ENCODE measurements around the gene JUND. TPM values are rescaled to one million over a fixed set of nuclear protein-coding genes. Genes with fewer than 3 reads are reported as not detected.

Gene JUND
- total RNA-seq, 1 donor from 2014 or later, result 54.0 TPM

DNA sequence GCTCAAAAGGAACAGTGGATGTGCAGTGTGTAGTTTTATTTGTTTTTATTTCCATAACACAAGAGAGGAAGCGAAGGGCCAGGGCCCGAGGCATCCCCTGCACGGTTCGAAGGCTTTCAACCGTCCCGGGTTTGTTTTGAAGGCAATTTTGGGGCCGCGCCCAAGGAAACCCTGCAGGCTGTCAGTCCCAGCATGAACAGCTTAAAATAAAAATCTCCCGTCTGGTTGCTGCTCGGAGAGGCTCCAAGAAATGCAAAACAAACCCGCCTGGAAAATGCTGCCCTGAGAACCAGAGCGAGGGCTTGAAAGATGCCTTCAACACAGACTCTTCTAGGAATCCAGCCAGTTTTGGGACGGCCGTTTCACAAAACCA, 25.5 kb upstream of the JUND start:
- no peak for TF ChIP-seq CTCF (IDR thresholded peaks at IDR 0.05; ENCODE audit: insufficient read depth, low read length, severe bottlenecking)
- Histone ChIP-seq H3K36me3 (ENCODE audit: control insufficient read depth, insufficient read depth, low read length) (peaks cover 16% of the 10 kb centered on the region), H3K4me3 (ENCODE audit: low read depth, low read length) (no peak overlapping the region), H3K27me3 (ENCODE audit: control insufficient read depth, insufficient read depth, low read length) (no peaks in the 10 kb centered on the region)
- DNase-seq (ENCODE audit: low read depth) (no peak), FAIRE-seq (no peak)

DNA sequence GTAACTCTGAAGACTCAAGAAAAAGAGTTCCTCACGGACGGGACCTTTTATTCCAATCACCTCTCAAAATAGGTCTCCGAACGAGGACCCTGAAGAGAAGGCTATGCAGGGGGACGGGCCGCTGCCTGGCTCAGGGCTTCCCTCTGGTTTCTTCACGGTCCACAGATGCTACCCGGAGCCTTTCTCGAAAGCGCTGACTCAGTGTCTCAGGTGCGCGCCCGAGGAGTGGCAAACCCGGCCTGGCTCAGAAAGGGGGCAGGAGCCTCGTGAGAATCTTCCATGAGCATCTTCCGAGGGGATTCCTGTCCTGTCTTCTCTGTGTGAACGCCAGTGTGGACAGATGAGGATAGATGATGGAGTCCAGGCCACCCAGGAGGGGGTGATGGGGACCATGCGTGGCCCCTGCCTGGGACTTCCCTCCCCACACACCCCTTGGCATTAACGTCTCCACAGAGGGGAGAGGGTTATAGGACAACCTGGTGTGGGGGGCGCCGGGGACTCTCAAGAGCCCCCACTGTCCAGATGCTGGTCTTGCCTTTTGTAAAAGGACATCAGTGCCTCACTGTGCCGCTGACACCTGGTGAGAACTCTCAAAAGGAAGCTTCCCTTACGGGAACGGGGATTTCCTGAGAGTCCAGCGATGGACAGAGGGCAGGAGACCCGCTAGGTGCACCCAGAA, 24.9 kb upstream of the JUND start:
- no peak for TF ChIP-seq CTCF (IDR thresholded peaks at IDR 0.05; ENCODE audit: insufficient read depth, low read length, severe bottlenecking)
- Histone ChIP-seq H3K36me3 (ENCODE audit: control insufficient read depth, insufficient read depth, low read length) (peaks cover 13% of the 10 kb centered on the region), H3K27me3 (ENCODE audit: control insufficient read depth, insufficient read depth, low read length) (no peaks in the 10 kb centered on the region), H3K4me3 (ENCODE audit: low read depth, low read length) (no peak overlapping the region)
- FAIRE-seq (no peak), DNase-seq (ENCODE audit: low read depth) (no peak)

GRCh38 chr19:18304458-18305310, 23.3 kb upstream of the JUND start:
- TF ChIP-seq CTCF (IDR thresholded peaks at IDR 0.05; ENCODE audit: insufficient read depth, low read length, severe bottlenecking), result no peak
- H3K4me3 ChIP-seq (ENCODE audit: low read depth, low read length), result peak overlapping the region; percentile 19
- DNase-seq (ENCODE audit: low read depth), result peak; percentile 46
- H3K27me3 ChIP-seq (ENCODE audit: control insufficient read depth, insufficient read depth, low read length), result no peaks in the 10 kb centered on the region
- FAIRE-seq, result no peak
- H3K36me3 ChIP-seq (ENCODE audit: control insufficient read depth, insufficient read depth, low read length), result peaks cover 10% of the 10 kb centered on the region

DNA sequence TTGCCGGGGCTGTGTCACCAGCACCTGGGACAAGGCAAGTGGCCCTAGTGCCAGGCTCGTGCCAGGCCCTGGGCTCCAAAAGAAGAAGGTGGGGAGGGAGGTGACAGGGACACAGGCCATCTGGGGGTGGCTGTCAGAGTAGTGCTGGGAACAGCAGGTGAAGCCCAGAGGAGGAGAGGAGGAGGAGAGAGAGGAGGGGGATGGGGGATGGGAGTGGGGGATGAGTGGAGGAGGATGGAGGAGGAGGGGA, 22.7 kb upstream of the JUND start:
- H3K36me3 ChIP-seq (ENCODE audit: control insufficient read depth, insufficient read depth, low read length), result peaks cover 10% of the 10 kb centered on the region
- no peak for TF ChIP-seq CTCF (IDR thresholded peaks at IDR 0.05; ENCODE audit: insufficient read depth, low read length, severe bottlenecking)
- H3K27me3 ChIP-seq (ENCODE audit: control insufficient read depth, insufficient read depth, low read length), result no peaks in the 10 kb centered on the region
- no peak for FAIRE-seq
- DNase-seq (ENCODE audit: low read depth), result no peak
- peak overlapping the region; percentile 19 for H3K4me3 ChIP-seq (ENCODE audit: low read depth, low read length)

GRCh38 chr19:18301718-18302111, 20.3 kb upstream of the JUND start:
- no peak for TF ChIP-seq CTCF (IDR thresholded peaks at IDR 0.05; ENCODE audit: insufficient read depth, low read length, severe bottlenecking)
- H3K27me3 ChIP-seq (ENCODE audit: control insufficient read depth, insufficient read depth, low read length), result no peaks in the 10 kb centered on the region
- H3K4me3 ChIP-seq (ENCODE audit: low read depth, low read length), result no peak overlapping the region
- peaks cover 3% of the 10 kb centered on the region for H3K36me3 ChIP-seq (ENCODE audit: control insufficient read depth, insufficient read depth, low read length)
- no peak for DNase-seq (ENCODE audit: low read depth)
- no peak for FAIRE-seq
